Neural cell (in vitro differentiated cells): ENCODE measurements around the gene NADK. TPM values are rescaled to one million over a fixed set of nuclear protein-coding genes. Genes with fewer than 3 reads are reported as not detected.

Experiments
- H2AFZ ChIP-seq: fragments of 200-600, 300-800 bp; sonication (generic), shearing (Covaris generic); 2 replicates; pipeline ENCODE4 v1.6.0; 2014; ENCODE audit warnings: low read depth, mild to moderate bottlenecking, antibody characterized with exemption, low read length, moderate library complexity
- H3F3A ChIP-seq: fragments of 200-600 bp; shearing (Covaris generic); 2 replicates; pipeline ENCODE4 v1.6.1; 2016; ENCODE audit warnings: mild to moderate bottlenecking, moderate library complexity, mixed read lengths, antibody characterized with exemption, low read length; ENCODE audit not compliant: insufficient read depth, poor library complexity, severe bottlenecking
- H3K27ac ChIP-seq: fragments of 200-600, 300-800 bp; sonication (generic), shearing (Covaris generic); 2 replicates; pipeline ENCODE4 v1.5.1; 2014; ENCODE audit warnings: mild to moderate bottlenecking, low read length, moderate library complexity
- H3K27me3 ChIP-seq: fragments of 300-800, 200-600 bp; sonication (generic), shearing (Covaris generic); 2 replicates; pipeline ENCODE4 v1.6.0; 2014; ENCODE audit warnings: mild to moderate bottlenecking, low read depth, low read length, moderate library complexity; ENCODE audit not compliant: insufficient read depth
- H3K36me3 ChIP-seq: fragments of 300-800, 200-600 bp; sonication (generic), shearing (Covaris generic); 2 replicates; pipeline ENCODE4 v1.5.1; 2014; ENCODE audit warnings: mild to moderate bottlenecking, antibody characterized with exemption, low read length, moderate library complexity; ENCODE audit not compliant: insufficient read depth
- H3K4me2 ChIP-seq: fragments of 300-800, 200-600 bp; sonication (generic), shearing (Covaris generic); 2 replicates; pipeline ENCODE4 v1.6.0; 2014; ENCODE audit warnings: mild to moderate bottlenecking, low read length
- H3K4me3 ChIP-seq: fragments of 300-800, 200-600 bp; sonication (generic), shearing (Covaris generic); 2 replicates; pipeline ENCODE4 v1.5.1; 2014; ENCODE audit warnings: mild to moderate bottlenecking, low read length, moderate library complexity
- H3K79me2 ChIP-seq: fragments of 200-600 bp; shearing (Covaris generic); replicated peaks from 2 replicates; pipeline ENCODE4 v1.6.0; 2014; ENCODE audit warnings: mild to moderate bottlenecking, low read length, moderate library complexity; ENCODE audit not compliant: insufficient read depth
- H3K9ac ChIP-seq: fragments of 300-800, 200-600 bp; sonication (generic), shearing (Covaris generic); 2 replicates; pipeline ENCODE4 v1.6.1; 2016; ENCODE audit warnings: mild to moderate bottlenecking, low read length, mixed read lengths
- H3K9me2 ChIP-seq: fragments of 200-600 bp; shearing (Covaris generic); 2 replicates; pipeline ENCODE4 v1.6.1; 2016; ENCODE audit warnings: mild to moderate bottlenecking, low read length, mixed read lengths; ENCODE audit not compliant: insufficient read depth
- H3K9me3 ChIP-seq: fragments of 200-600, 300-800 bp; sonication (generic), shearing (Covaris generic); 2 replicates; pipeline ENCODE4 v1.6.1; 2016; ENCODE audit warnings: mild to moderate bottlenecking, mixed run types, low read length, moderate library complexity, mixed read lengths
- H4K20me1 ChIP-seq: fragments of 200-600 bp; shearing (Covaris generic); 2 replicates; pipeline ENCODE4 v1.6.1; 2016; ENCODE audit warnings: mild to moderate bottlenecking, mixed run types; ENCODE audit not compliant: insufficient read depth
- CTCF ChIP-seq: fragments of 450-650 bp; IDR thresholded peaks from 2 replicates; pipeline ENCODE4 v1.5.1; 2014; ENCODE audit warnings: antibody characterized with exemption, mild to moderate bottlenecking, moderate library complexity; ENCODE audit not compliant: poor library complexity, severe bottlenecking
- EP300 ChIP-seq: fragments of 450-650 bp; conservative IDR thresholded peaks from 2 replicates; pipeline ENCODE4 v1.6.1; 2014; ENCODE audit warnings: antibody characterized with exemption, mild to moderate bottlenecking, moderate library complexity; ENCODE audit not compliant: poor library complexity, severe bottlenecking
- EZH2 ChIP-seq: fragments of 200-600, 300-800 bp; shearing (Covaris generic), sonication (generic); IDR thresholded peaks from 2 replicates; pipeline ENCODE4 v1.6.1; 2014; ENCODE audit warnings: antibody characterized with exemption, low read length, borderline replicate concordance, mild to moderate bottlenecking; ENCODE audit not compliant: insufficient read depth, poor library complexity, severe bottlenecking
- MXI1 ChIP-seq: fragments of 450-650 bp; conservative IDR thresholded peaks from 2 replicates; pipeline ENCODE4 v1.6.1; 2014; ENCODE audit warnings: antibody characterized with exemption, mild to moderate bottlenecking; ENCODE audit not compliant: poor library complexity, severe bottlenecking
- POLR2AphosphoS5 ChIP-seq: IDR thresholded peaks from 2 replicates; pipeline ENCODE4 v1.6.1; 2012
- RAD21 ChIP-seq: fragments of 450-650 bp; conservative IDR thresholded peaks from 2 replicates; pipeline ENCODE4 v1.6.1; 2014; ENCODE audit warnings: antibody characterized with exemption, mild to moderate bottlenecking, moderate library complexity
- REST ChIP-seq: IDR thresholded peaks from 2 replicates; pipeline ENCODE4 v1.6.1; 2012; ENCODE audit warnings: borderline replicate concordance
- SMC3 ChIP-seq: fragments of 450-650 bp; conservative IDR thresholded peaks from 2 replicates; pipeline ENCODE4 v1.6.1; 2014; ENCODE audit warnings: antibody characterized with exemption, mild to moderate bottlenecking, moderate library complexity; ENCODE audit not compliant: poor library complexity
- TAF1 ChIP-seq: IDR thresholded peaks from 2 replicates; pipeline ENCODE4 v1.6.1; 2012; ENCODE audit warnings: low read depth
- polyA minus RNA-seq: library from RNA; depleted of rRNA, polyadenylated mRNA; stranded (reverse); fragments of >200 nt; gene quantifications from 2 replicates; pipeline ENCODE4 v1.2.3, GENCODE V29; 2014
- polyA plus RNA-seq: library from polyadenylated mRNA; depleted of rRNA; stranded (reverse); fragments of >200 nt; gene quantifications from 2 replicates; pipeline ENCODE4 v1.2.3, GENCODE V29; 2014

Gene NADK
- 38.5 and 55.5 TPM in 2 replicates for polyA plus RNA-seq
- 27.4 and 31.7 TPM in 2 replicates for polyA minus RNA-seq

GRCh38 chr1:1777950-1778662 is at the start of gene NADK:
NADK (minus strand) TSS chr1:1778470; CDS start chr1:1765406, 13,064 bp downstream.
- peak within 1 kb of the TSS; percentile 70 for H3K9ac ChIP-seq
- peak within 1 kb of the TSS; percentile 96 for H3K4me3 ChIP-seq
- H3K36me3 ChIP-seq = no peaks in the 10 kb centered on the region
- H3K9me3 ChIP-seq = no peaks in the 10 kb centered on the region
- H2AFZ ChIP-seq = no peak within 1 kb of the TSS
- H4K20me1 ChIP-seq = no peaks in the 10 kb centered on the region
- H3K27ac ChIP-seq = no peak within 1 kb of the TSS
- H3F3A ChIP-seq = no peaks in the 10 kb centered on the region
- TF ChIP-seq RAD21 (peak; percentile 35), MXI1 (peak; percentile 92), CTCF (peak; percentile 24), SMC3 (no peak)
- peaks cover 16% of the 10 kb centered on the region for H3K79me2 ChIP-seq
- H3K4me2 ChIP-seq = peak within 1 kb of the TSS; percentile 41
- H3K27me3 ChIP-seq = peaks cover 2% of the 10 kb centered on the region
- no peaks in the 10 kb centered on the region for H3K9me2 ChIP-seq

- no peak overlapping the region for H2AFZ ChIP-seq
- H3K4me3 ChIP-seq = no peak overlapping the region
- peaks cover 51% of the 10 kb centered on the region for H3K79me2 ChIP-seq
- no peak overlapping the region for H3K27ac ChIP-seq
- H3K4me2 ChIP-seq = no peak overlapping the region
- no peaks in the 10 kb centered on the region for H3K36me3 ChIP-seq
- H3K27me3 ChIP-seq = no peaks in the 10 kb centered on the region
- TF ChIP-seq POLR2AphosphoS5 = no peak
- TF ChIP-seq EZH2 = no peak
- no peak for TF ChIP-seq MXI1
- no peak for TF ChIP-seq CTCF
- no peak for TF ChIP-seq RAD21
- TF ChIP-seq SMC3 = no peak
- TF ChIP-seq TAF1 = no peak
- TF ChIP-seq REST = no peak
- TF ChIP-seq EP300 = no peak
- H3F3A ChIP-seq = no peaks in the 10 kb centered on the region
- H3K9me2 ChIP-seq = no peaks in the 10 kb centered on the region
- H3K9me3 ChIP-seq = no peaks in the 10 kb centered on the region
- H3K9ac ChIP-seq = no peak overlapping the region
- peaks cover 16% of the 10 kb centered on the region for H4K20me1 ChIP-seq
These were observed 49.0 kb upstream of the NADK start for GRCh38 chr1:1827089-1827848.
